Fibroblast of mammary gland (primary cell): ENCODE measurements around the gene APOBEC2.
A peak's percentile ranks its signal among the peaks of the same experiment; 100 is the strongest.

Experiments
- DNase-seq: peaks from one replicate; pipeline ENCODE4 v3.0.0-alpha.2; 2010; ENCODE audit warnings: low read depth
- H3K4me3 ChIP-seq: 2 replicates; pipeline ENCODE4 v1.5.1; 2011; ENCODE audit warnings: low read depth, mild to moderate bottlenecking, low read length, moderate library complexity; ENCODE audit not compliant: control insufficient read depth
- TF ChIP-seq, protein P1 (sequence below): conservative IDR thresholded peaks from 2 replicates; pipeline ENCODE4 v1.5.1; 2011; ENCODE audit warnings: low read depth, low read length, inconsistent platforms; ENCODE audit not compliant: control insufficient read depth, insufficient read depth

The APOBEC2 gene

DNA sequence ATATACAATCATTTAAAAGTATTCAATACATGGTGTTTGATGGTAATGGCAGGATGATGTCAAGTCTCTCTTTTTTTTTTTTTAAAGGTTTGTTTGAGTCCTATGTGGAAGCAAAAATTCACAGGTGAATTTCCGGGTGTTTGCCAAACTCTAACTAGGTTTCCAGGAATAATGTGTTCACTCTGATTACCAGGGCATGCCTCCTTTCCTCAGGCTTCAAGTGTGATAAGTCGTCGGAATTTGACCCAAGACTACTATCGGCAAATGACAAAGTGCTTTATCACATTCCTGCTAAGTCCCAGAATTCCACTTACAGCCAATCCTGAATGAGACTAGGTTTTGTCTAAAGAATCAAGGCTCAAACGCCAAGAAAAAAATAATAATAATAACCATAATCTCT is 11.8 kb downstream of the APOBEC2 start:
- no peak overlapping the region for H3K4me3 ChIP-seq
- TF ChIP-seq, protein P1, sequence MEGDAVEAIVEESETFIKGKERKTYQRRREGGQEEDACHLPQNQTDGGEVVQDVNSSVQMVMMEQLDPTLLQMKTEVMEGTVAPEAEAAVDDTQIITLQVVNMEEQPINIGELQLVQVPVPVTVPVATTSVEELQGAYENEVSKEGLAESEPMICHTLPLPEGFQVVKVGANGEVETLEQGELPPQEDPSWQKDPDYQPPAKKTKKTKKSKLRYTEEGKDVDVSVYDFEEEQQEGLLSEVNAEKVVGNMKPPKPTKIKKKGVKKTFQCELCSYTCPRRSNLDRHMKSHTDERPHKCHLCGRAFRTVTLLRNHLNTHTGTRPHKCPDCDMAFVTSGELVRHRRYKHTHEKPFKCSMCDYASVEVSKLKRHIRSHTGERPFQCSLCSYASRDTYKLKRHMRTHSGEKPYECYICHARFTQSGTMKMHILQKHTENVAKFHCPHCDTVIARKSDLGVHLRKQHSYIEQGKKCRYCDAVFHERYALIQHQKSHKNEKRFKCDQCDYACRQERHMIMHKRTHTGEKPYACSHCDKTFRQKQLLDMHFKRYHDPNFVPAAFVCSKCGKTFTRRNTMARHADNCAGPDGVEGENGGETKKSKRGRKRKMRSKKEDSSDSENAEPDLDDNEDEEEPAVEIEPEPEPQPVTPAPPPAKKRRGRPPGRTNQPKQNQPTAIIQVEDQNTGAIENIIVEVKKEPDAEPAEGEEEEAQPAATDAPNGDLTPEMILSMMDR: no peak
- DNase-seq: no peak

DNA sequence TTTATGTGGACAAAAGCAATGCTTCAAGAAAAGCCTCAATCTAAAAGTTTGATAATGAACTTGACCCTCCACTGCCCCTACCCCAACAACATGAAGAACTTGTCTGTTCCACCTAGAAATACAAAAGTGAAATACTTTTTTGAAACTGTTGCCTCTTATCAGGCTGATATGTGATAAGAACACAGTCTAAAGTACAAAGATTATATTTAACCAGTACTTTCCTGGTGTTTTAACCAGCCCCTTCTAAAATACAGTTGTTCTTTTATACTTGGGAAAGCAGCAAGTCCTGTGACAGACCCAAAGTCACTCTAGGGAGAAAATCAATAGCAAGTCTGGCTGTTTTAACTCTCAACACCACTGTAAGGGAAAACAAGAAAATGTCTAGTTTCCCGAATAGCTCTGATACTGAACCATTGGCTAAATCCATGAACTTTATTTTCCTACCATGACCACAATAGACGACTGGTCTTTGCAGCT is 12.6 kb downstream of the APOBEC2 start:
- no peak overlapping the region for H3K4me3 ChIP-seq
- TF ChIP-seq, protein P1: no peak
- DNase-seq: no peak

DNA sequence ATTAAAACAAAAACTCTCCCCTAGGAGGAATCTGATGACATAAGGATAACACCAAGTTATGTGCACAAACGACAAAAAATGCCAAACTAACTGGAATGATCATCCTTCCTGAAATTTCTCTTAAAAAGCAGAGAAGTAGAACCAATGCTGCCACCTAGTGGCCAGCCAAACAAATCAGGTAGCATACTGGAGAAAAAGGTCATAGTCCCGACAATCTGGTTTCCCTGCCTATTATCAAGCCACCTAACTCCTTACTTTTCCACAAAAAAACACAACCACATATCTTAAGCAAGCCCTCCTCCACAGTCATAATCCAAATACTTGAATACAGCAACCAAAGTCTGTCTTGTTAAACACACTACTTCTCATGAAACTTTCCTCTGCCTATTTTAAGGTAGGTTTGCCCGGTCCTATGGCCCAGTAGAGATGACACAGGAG is 13.9 kb downstream of the APOBEC2 start:
- H3K4me3 ChIP-seq: no peak overlapping the region
- TF ChIP-seq, protein P1: peak; percentile 82
- peak; percentile 84 for DNase-seq

DNA sequence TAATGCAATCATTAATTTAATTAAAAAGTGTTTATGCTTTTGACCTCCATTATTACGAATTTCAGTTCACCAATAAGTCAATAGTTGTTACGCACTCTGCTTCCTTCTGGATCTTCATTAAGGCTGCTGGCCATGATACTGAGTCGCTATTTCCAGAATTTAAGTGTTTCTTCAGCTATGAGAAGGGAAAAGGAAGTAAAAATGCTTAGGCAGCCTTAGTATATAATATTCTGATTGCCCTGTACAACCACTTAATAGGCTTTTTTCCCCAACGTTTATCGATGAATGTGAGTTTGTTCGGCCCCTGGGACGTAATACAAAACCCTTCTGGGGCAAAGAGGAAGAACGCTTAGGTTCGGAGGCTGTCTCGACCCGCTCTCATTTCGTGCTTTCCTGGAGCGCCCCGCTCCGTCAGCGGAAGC is 18.5 kb downstream of the APOBEC2 start:
- TF ChIP-seq, protein P1: no peak
- DNase-seq: no peak
- peak overlapping the region; percentile 87 for H3K4me3 ChIP-seq

GRCh38 chr6:41071923-41072835 is 19.2 kb downstream of the APOBEC2 start, which contains the start of gene OARD1:
Gene OARD1, minus strand, starts transcription at chr6:41072356. Its CDS starts 722 bp downstream, at chr6:41071634.
- TF ChIP-seq, protein P1: no peak
- peak within 1 kb of the TSS; percentile 87 for H3K4me3 ChIP-seq
- DNase-seq: peak; percentile 84

DNA sequence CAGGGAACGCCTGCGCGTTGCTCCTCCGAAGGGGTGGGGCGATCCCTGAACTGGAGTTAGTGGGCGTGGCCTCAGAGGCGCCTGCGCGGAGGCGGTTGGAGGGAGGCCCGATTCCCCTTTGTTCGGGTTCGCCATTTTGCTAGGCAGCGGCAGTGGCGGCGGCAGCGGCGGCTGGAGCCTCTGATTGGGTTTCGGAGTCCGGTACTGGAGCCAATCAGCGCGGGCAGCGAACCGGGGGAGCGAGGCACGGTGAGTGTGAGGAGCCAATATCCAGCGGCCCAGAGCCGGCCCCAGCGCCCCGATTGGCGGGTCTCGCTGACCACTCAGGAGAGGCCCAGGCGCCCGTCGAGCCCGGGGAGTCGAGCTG is 19.8 kb downstream of the APOBEC2 start, which contains the start of gene NFYA:
Gene NFYA (plus strand): TSS at position 139 of the 367 bp plus-strand sequence. CDS start 6,116 bp downstream, outside the sequence.
- peak; percentile 99 for DNase-seq
- TF ChIP-seq, protein P1: no peak
- H3K4me3 ChIP-seq: peak within 1 kb of the TSS; percentile 87
